ENCODE data around the gene LCORL.
"Not testable (repeated sequence)": the region's sequence is repeated elsewhere in the genome, so short reads cannot be mapped to it uniquely, and the experiment has no call there.

The LCORL gene

GRCh38 chr4:17924189-17924588, 97.4 kb downstream of the LCORL start:
- DNase-seq: no peak

DNA sequence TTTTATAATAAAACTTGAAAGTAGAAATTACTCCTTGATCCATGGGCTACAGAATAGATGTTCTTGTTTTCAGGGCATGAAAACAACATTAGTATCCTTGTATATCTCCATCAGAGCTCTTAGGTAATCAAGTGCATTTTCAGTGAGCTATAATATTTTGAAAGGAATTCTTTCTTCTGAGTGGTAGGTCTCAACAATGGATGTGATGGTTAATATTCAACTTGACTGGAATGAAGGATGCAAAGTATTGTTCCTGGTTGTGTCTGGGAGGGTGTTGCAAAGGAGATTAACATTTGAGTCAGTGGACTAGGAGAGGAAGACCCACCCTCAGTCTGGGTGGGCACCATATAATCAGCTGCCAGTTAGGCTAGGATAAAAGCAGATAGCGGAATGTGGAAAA, 100.1 kb downstream of the LCORL start:
- no peak for DNase-seq

DNA sequence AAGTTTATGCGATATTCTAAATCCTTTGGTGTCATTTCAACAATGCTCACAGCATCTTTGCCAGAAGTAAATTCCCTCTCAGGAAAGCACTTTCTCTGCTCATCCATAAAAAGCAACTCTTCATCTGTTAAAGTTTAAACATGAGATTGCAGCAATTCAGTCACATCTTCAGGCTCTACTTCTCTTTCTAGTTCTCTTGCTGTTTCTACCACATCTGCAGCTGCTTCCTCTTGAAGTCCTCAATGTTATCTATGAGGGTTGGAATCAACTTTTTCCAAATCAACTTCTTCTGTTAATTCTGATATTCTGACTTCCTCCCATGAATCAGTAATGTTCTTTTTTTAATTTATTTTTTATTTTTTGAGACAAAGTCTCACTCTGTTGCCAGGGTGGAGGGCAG, 100.9 kb downstream of the LCORL start:
- DNase-seq: no peak

DNA sequence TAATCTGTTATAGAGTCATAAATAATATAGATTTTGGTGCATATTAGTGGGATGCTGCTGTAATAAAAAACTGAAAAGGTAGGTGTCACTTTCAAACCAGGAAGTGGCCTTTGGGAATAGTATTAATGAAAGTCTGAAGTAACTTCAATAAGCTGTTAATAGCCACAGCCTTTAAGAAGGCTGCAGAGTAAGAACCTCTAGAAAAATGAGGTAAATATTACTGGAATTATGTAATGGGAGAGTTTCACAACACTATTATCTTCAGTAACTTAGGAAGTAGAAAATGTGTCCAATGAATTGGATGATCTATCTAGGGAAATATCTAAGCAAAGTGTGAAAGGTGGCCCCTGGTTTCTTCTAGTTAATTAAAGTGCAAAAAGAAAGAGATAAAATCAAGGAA, 106.1 kb downstream of the LCORL start:
- DNase-seq: no peak

GRCh38 chr4:17912011-17912410, 109.5 kb downstream of the LCORL start:
- DNase-seq: no peak

DNA sequence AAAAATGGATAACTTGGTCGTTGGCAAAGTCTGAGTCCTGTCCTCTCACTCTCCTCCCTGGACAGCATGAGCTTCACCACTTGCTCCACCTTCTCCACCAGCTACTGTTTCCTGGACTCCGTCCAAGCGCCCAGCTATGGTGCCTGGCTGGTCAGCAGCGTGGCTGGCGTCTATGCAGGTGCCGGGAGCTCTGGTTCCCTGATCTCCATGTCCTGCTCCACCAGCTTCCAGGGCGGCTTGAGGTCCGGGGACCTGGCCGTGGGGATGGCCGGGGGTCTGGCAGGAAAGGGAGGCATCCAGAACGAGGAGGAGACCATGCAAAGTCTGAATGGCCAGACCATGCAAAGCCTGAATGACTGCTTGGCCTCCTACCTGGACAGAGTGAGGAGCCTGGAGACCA, 109.9 kb downstream of the LCORL start:
- no peak for DNase-seq

GRCh38 chr4:17898553-17899055, 123.0 kb downstream of the LCORL start:
- DNase-seq: no peak

GRCh38 chr4:17895481-17895880, 126.1 kb downstream of the LCORL start:
- no peak for DNase-seq

- no peak for DNase-seq
Measured at GRCh38 chr4:17894421-17894820, 127.1 kb downstream of the LCORL start.

GRCh38 chr4:17889692-17890091, 131.9 kb downstream of the LCORL start:
- no peak for DNase-seq

DNA sequence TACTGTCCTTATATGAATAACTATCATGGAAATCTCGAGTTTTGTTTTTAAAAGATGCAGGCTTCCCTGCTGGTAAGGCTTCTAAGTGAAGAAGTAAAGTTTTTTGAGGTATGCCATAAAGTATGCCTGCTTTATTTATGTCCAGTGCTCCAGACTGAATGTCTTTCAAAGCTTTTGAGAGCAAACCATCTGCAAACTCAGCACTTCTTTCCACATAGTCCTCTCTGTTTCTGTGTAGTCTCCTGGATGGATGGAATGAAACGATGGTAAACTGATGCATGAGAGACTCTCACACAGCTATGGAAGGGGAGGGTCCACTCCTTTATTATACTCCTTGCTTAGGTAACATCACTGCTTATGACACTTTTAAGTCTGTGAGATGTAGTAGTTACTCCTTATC, 137.0 kb downstream of the LCORL start:
- DNase-seq: no peak

GRCh38 chr4:17884063-17884462, 137.5 kb downstream of the LCORL start:
- no peak for DNase-seq

- DNase-seq: no peak
Measured at GRCh38 chr4:17877661-17878060, 143.9 kb downstream of the LCORL start.

- DNase-seq: no peak
Measured at GRCh38 chr4:17876943-17877342, 144.6 kb downstream of the LCORL start.

DNA sequence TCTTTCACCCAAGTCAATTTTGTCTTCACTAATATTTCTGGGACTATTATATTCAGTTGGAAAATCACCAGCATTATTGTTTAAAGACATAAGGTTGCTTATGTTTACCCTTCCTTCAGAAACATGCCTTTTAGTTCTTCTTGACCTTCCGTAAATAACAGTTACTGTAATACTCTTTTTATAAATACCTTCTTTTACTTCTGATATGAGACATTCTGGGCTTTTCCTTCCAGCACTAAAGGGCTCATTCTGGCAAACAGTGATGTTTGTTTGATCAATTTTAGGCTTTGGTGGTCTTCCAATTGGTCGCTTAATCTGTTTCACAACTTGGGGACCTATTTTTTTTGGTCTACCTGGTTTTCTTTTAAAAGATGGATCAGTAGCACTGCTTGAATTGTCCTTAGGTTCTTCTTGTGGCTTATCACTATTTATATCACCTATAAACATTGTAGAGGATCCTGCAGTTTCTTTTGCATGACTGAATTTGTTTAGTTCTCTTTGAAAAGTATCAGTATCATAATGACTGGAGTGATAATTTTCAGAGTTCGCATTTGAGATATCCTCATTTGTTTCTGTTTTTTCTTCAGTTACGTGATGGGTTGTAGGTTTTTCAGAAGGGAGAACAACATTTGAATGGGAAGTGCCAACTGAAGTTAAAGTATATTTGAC, 146.0 kb downstream of the LCORL start:
- no peak for DNase-seq

DNA sequence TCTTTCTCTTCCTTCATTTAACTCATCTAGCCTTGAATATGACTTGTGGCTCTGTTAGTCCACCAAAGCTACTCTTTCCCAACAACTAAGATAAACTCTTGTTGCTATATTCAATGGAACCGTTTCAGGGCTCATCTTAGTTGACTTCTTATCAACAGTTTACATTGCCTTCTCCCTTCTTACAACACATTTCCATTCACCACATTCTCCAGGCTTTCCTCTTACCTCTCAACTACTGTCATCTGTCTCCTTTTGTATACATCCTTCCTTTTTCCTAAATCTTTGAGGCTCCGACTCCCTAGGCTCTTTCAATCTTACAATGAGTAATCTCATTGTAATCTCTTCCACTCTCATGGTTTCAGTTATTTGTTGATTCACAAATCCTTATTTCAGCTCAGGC, 152.2 kb downstream of the LCORL start:
- no peak for DNase-seq

DNA sequence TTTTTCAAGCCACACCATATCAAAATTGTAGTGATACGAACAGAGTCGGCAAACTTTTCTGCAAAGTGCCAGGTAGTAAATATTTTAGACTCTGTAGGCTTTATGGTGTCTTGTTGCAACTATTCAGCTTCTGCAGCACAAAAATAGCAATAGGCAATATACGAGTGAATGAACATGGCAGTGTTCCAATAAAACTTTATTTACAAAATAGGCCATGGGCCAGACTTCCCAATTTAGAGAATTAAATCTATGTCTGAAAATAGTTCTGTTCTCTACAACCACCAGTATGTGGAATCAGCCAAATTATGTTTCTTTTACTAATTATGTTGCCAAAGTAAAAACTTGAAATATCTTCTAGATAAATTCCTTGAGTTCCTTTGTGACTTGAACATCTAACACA, 154.3 kb downstream of the LCORL start:
- DNase-seq: no peak

DNA sequence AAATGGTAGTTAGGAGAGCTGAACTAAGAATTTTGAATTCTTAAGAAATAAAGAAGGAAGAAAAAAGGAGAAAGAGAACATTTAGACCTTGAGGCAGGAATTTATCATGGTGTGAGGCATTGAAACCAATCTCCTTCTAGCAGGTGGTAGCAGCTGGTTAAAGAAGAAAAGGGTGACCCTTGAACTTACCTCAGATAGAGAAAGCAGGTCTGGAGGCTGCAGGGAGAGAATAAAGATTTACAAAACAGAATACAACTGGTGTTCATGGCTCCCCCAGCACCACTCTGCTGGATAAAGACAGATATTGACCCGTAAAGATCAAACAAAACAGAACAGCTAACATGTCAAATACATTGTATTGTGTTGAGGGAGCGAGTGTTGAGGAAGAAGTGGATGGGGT, 154.7 kb downstream of the LCORL start:
- no peak for DNase-seq

- DNase-seq: no peak
Measured at GRCh38 chr4:17865866-17866363, 155.6 kb downstream of the LCORL start.

DNA sequence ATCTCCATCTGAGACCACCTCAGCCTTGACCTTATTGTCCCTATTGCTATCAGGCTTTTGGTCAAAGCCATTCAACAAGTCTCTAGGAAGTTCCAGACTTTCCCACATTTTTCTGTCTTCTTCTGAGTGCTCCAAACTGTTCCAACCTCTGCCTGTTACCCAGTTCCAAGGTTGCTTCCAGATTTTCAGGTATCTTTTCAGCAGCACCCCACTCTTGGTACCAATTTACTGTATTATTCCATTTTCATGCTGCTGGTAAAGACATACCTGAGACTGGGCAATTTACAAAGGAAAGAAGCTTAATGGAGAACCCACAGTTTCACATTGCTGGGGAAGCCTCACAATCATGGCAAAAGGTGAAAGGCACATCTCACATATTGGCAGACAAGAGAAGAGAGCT, 159.6 kb downstream of the LCORL start:
- not testable (repeated sequence) for DNase-seq

DNA sequence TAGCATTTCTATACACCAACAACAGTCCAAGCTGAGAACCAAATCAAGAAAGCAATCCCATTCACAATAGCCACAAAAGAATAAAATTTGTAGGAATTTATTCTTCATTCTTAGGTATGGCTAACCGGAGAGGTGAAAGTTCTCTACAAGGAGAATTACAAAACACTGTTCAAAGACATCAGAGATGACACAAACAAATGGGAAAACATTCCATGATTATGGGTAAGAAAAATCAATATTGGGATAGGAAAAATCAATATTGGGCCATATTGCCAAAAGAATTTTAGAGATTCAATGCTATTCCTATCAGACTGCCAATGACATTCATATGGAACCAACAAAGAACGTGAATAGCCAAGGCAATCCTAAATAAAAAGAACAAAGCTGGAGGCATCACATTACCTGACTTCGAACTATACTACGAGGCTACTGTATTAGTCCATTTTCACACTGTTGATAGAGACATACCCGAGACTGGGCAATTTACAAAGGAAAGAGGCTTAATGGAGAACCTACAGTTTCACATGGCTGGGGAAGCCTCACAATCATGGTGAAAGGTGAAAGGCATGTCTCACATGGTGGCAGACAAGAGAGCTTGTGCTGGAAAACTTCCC, 161.7 kb downstream of the LCORL start:
- DNase-seq: no peak

- no peak for DNase-seq
Measured at GRCh38 chr4:17854036-17854435, 167.5 kb downstream of the LCORL start.

- DNase-seq: no peak
Measured at GRCh38 chr4:17851959-17852358, 169.6 kb downstream of the LCORL start.

DNA sequence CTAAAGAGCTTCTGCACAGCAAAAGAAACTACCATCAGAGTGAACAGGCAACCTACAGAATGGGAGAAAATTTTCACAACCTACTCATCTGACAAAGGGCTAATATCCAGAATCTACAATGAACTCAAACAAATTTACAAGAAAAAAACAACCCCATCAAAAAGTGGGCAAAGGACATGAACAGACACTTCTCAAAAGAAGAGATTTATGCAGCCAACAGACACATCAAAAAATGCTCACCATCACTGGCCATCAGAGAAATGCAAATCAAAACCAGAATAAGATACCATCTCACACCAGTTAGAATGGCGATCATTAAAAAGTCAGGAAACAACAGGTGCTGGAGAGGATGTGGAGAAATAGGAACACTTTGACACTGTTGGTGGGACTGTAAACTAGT, 171.3 kb downstream of the LCORL start:
- not testable (repeated sequence) for DNase-seq

DNA sequence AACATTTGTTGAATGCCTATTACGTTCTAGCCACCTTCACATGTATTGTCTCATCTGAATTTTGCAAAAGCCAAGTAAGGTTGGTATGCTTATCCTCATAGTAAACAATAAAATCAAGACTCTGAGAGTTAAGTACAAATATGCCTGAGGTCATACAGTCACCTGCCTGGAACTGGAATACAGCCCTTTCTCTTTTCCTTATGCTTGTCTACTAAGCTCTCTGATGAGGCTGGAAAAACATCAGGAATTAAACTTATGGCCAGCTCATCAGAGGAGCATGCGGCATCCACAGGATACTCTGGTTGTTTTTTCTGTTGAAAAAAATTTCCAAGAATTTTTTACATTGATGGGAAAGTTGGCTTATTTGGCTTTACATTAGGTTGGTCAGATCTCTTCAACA, 175.3 kb downstream of the LCORL start:
- DNase-seq: no peak

Measured in T-helper 9 cell (primary cell).